ENCODE measurements around the gene SMG6.

Gene SMG6

DNA sequence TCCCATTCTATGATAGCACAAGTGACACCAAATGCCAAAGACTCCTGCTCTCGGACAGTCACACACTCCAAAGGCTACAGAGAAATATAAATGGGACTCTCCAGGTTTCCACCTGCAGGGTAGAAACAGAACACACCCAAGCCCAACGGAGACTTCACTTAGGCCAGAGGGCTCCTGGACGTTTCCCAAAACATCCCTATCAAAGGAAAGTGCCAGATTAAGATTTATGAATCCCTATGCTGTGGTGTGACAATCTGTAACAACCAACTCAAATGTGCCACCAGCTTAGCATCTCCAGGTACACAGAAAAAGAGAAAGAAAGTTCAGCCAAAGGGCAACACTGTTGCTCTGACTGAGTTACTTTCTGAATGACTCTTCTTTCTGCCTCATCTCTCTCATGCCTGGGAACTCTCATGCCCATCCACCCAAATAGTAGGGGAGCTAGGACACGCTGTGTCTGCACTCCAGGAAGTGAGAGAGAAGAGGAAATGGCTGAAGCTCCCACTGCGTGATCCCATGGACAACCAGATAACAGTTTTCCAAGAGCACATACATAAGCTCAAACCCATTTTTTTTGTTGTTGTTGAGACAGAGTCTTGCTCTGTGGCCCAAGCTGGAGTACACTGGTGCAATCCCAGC lies 49.7 kb downstream of the SMG6 start:
- TF ChIP-seq, protein P1, sequence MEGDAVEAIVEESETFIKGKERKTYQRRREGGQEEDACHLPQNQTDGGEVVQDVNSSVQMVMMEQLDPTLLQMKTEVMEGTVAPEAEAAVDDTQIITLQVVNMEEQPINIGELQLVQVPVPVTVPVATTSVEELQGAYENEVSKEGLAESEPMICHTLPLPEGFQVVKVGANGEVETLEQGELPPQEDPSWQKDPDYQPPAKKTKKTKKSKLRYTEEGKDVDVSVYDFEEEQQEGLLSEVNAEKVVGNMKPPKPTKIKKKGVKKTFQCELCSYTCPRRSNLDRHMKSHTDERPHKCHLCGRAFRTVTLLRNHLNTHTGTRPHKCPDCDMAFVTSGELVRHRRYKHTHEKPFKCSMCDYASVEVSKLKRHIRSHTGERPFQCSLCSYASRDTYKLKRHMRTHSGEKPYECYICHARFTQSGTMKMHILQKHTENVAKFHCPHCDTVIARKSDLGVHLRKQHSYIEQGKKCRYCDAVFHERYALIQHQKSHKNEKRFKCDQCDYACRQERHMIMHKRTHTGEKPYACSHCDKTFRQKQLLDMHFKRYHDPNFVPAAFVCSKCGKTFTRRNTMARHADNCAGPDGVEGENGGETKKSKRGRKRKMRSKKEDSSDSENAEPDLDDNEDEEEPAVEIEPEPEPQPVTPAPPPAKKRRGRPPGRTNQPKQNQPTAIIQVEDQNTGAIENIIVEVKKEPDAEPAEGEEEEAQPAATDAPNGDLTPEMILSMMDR (IDR thresholded peaks at IDR 0.05; ENCODE audit: extremely low read depth, missing control alignments), result no peak
- peak; percentile 86 for DNase-seq (ENCODE audit: low spot score)

DNA sequence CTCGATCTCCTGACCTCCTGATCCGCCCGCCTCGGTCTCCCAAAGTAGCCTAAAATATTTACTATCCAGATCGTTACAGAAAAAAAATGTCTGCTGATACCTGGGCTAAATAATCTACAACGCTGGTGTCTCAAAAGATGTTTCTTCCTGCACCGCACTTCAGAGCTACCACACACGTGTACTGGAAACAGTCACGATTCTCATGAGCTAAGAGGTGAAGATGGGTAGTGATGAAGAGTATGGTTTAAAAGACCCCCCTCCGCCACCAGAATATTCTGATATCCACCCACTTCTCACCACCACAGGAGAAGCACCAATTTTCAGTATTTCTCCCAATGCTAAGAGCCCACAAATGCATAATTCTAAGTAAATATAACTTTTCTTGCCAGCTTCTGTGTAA lies 50.2 kb downstream of the SMG6 start:
- no peak for DNase-seq (ENCODE audit: low spot score)
- TF ChIP-seq, protein P1 (IDR thresholded peaks at IDR 0.05; ENCODE audit: extremely low read depth, missing control alignments), result no peak

DNA sequence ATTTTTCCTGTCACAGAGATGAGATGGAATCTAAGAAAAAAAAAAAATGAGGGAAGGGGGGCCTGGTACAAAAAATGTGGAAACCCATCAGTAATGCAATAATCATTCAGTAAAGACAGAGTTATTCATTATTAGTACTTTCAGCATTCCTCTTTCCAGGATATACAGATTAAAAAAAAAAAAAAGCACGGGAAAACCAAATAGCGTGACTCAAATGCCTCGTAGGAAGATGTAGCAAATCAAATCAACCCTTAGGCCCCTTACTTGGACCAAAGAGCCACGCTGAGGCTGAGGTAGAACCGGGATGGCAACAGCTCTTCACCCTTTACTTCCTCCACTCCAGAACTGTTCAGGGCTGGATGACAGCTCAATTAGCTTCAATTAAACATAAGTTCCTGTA lies 52.5 kb downstream of the SMG6 start:
- no peak for DNase-seq (ENCODE audit: low spot score)
- TF ChIP-seq, protein P1 (IDR thresholded peaks at IDR 0.05; ENCODE audit: extremely low read depth, missing control alignments), result no peak

DNA sequence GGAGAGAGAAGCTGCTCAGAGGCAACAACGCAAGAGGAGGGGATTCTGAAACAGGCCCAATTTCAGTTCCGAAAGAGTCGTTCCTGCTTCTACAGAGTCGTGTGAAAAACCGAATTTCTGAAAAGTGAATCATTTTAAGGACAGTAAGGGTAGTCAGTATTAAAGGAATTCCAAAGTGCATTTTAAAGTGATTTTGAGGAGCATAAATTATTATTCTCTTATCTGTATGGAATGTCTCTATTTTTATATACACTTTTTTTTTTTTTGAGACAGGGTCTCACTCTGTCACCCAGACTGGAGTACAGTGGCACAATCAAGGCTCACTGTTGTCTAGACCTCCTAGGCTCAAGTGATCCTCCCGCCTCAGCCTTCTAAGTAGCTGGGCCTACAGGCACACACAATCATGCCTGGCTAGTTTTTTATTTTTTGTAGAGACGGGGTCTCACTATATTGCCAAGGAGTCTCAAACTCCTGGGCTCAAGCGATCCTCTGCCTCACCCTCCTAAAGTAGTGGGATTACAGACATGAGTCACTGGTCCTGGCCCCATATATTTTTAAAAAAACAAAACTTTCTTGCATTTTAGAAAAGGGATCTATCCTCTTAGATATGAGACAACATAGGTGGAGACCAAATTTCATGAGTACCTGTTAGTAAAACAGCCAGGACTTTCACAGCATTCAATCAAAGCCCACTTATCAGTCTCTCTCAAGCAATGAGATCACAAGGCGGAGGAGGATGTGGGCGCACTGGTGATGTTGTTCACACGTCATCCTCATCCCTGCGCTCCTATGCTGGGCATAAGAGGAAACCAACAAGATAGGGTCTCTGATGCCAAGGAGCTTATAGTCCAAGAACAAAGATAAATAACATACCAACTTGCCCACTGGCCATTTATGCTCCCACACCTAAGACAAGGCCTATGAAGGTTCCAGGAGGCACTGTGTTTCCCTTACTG lies 53.2 kb downstream of the SMG6 start:
- TF ChIP-seq, protein P1 (IDR thresholded peaks at IDR 0.05; ENCODE audit: extremely low read depth, missing control alignments), result no peak

DNA sequence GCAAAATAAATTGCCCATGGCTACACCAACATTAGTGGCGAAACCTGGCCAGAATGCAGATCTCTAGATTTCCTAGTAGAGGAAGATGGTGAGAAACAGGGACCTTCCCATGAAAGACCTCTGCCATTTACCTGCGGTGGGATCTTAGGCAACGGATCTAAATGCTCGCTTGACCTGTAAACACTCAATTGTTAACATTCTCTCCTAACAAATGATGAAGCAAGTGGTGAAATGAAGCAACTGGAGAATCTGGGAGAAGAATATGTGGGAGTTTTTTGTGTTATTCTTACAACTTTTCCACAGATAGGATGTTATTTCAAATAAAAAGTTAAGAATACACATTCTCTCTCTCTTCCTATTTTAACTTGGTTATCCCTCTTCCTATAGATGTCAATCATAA lies 56.6 kb downstream of the SMG6 start:
- no peak for DNase-seq (ENCODE audit: low spot score)
- TF ChIP-seq, protein P1 (IDR thresholded peaks at IDR 0.05; ENCODE audit: extremely low read depth, missing control alignments), result no peak

More for the DNA sequence above, 53.2 kb downstream of the SMG6 start:
- DNase-seq (ENCODE audit: low spot score), result no peak

DNA sequence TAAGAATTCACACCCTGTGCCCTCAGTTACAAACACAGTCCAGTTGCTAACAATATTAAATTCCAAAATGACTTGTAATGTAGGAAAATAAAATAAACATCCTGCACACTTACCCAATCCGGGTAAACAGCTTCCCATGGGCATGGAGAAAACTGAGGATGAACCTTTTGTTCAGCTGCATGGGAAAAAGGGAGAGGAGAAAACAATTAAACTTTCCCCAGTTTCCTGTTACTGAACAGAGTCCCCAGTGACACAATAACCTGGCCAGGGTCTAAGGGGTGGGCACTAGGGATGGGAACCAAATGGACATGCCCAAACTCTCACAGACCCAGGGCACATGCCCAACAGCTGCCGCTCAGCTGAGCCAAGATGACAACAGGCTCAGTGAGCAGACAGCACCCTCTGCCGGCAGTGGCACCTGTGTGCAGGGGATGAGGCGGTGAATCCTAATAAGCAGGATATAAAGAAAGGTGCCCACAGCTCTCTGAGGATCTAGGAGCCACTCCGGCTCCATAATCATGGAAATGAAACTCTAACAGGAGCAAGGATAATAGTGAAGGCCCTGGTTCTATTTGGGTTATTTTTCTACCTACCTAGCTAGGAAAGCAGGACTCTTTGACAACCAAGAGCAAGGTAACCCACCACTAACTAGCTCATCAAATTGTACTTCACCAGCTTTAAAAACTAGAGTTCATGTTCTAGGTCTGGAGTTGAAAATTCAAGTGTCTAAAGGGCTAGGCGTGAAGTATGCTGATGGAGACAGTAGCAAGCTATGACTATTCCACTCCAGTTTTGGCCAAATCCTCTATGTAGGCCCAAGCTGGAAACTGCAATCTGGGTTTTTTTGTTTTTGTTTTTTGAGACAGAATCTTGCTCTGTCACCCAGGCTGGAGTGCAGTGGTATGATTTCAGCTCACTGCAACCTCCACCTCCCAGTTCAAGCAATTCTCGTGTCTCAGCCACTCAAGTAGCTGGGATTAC lies 58.8 kb downstream of the SMG6 start:
- peak; percentile 78 for DNase-seq (ENCODE audit: low spot score)
- TF ChIP-seq, protein P1 (IDR thresholded peaks at IDR 0.05; ENCODE audit: extremely low read depth, missing control alignments), result peak; percentile 99

All from GM20000 (cell line).